K562 (cell line): ENCODE measurements around the gene AMOTL1. TPM values are rescaled to one million over a fixed set of nuclear protein-coding genes. Genes with fewer than 3 reads are reported as not detected.

ENCODE experiments used
- ATAC-seq: fragments of 200-7000 bp; cut with Tn5 transposase; 3 replicates; pipeline ENCODE4 v1.9.1; 2020; ENCODE audit warnings: moderate library complexity
- BruUV-seq: library from RNA; stranded (reverse); fragments of 400-500 nt; replicated peaks from 2 replicates; lab custom pipeline; 2021; lab: Mats Ljungman, UMichigan
- CTCF ChIA-PET: fragments of 300-600 bp; formaldehyde crosslinking; extraction: SDS; loops from one replicate; lab custom pipeline; 2021; ENCODE audit warnings: low intra/inter-chr PET ratio; lab: Yijun Ruan, JAX
- POLR2A ChIA-PET: fragments of 300-600, 350-650 bp; sonication (Branson Sonifier 250); formaldehyde crosslinking; extraction: SDS; loops from one replicate; lab custom pipeline; 2021; ENCODE audit warnings: antibody characterized with exemption, inconsistent platforms; lab: Yijun Ruan, JAX
- DNase-seq, 4 experiments: peaks; one replicate each; pipeline versions ENCODE4 v3.0.0 to v3.0.0-alpha.2; 2011 to 2018; ENCODE audit warnings: low spot score in 3 of 4, mixed read lengths in 3 of 4; ENCODE audit errors: extremely low read depth in 1 of 4
- FAIRE-seq: peaks from 2 replicates; lab custom pipeline; 2011; peaks lifted over from hg19 to GRCh38; lab: Jason Lieb, UNC
- H2AFZ ChIP-seq: 2 replicates; pipeline ENCODE4 v1.6.0; 2011; ENCODE audit warnings: low read depth, low read length, control low read depth, inconsistent platforms
- H3K27ac ChIP-seq: fragments of 200-600 bp; 3 replicates; pipeline ENCODE4 v1.8.0; 2011; ENCODE audit warnings: low read depth, mild to moderate bottlenecking, control low read depth, inconsistent platforms, low read length, moderate library complexity, mixed read lengths; ENCODE audit errors: extremely low read depth
- H3K27me3 ChIP-seq, 2 experiments: fragments of 300-600 bp in 1 of 2; 2 replicates in 1 of 2; 3 replicates in 1 of 2; pipeline versions ENCODE4 v1.6.0 to v1.8.0; 2011; ENCODE audit warnings: inconsistent platforms in 2 of 2, low read length in 2 of 2, mild to moderate bottlenecking in 1 of 2, mixed read lengths in 1 of 2, moderate library complexity in 1 of 2; ENCODE audit not compliant: control insufficient read depth in 2 of 2, insufficient read depth in 2 of 2
- H3K36me3 ChIP-seq: fragments of 300-600 bp; 3 replicates; pipeline ENCODE4 v1.8.0; 2011; ENCODE audit warnings: mild to moderate bottlenecking, low read length, inconsistent platforms; ENCODE audit not compliant: control insufficient read depth, insufficient read depth
- H3K4me1 ChIP-seq, 2 experiments: fragments of 200-600 bp in 1 of 2; replicated peaks in 1 of 2; 2 replicates in 1 of 2; 3 replicates in 1 of 2; pipeline versions ENCODE4 v1.5.1 to v1.8.0; 2011; ENCODE audit warnings: inconsistent platforms in 2 of 2, low read length in 2 of 2, mild to moderate bottlenecking in 1 of 2, mixed read lengths in 1 of 2, moderate library complexity in 1 of 2; ENCODE audit not compliant: control insufficient read depth in 2 of 2, insufficient read depth in 2 of 2
- H3K4me2 ChIP-seq: 2 replicates; pipeline ENCODE4 v1.6.1; 2011; ENCODE audit warnings: low read length, control low read depth, inconsistent platforms, mixed read lengths; ENCODE audit not compliant: insufficient read depth
- H3K4me3 ChIP-seq: fragments of 200-600 bp; sonication (generic), shearing (Covaris generic); 2 replicates; pipeline ENCODE4 v1.5.1; 2016; ENCODE audit warnings: control low read depth, inconsistent platforms
- H3K79me2 ChIP-seq: fragments of 200-600 bp; 3 replicates; pipeline ENCODE4 v1.8.0; 2011; ENCODE audit warnings: low read length, inconsistent platforms; ENCODE audit not compliant: control insufficient read depth, insufficient read depth
- H3K9ac ChIP-seq, 2 experiments: 2 replicates each; pipeline versions ENCODE4 v1.6.0 to v1.6.1; 2011; ENCODE audit warnings: low read depth in 2 of 2, low read length in 2 of 2, control low read depth in 1 of 2, inconsistent platforms in 1 of 2, mild to moderate bottlenecking in 1 of 2, mixed read lengths in 1 of 2; ENCODE audit not compliant: insufficient read depth in 1 of 2
- H3K9me1 ChIP-seq: one replicate; pipeline ENCODE4 v1.6.0; 2011; ENCODE audit warnings: inconsistent platforms, mild to moderate bottlenecking, low read length, moderate library complexity; ENCODE audit not compliant: control insufficient read depth, insufficient read depth
- H3K9me3 ChIP-seq: replicated peaks from 2 replicates; pipeline ENCODE4 v1.5.1; 2011; ENCODE audit warnings: low read depth, low read length, inconsistent platforms; ENCODE audit not compliant: control insufficient read depth, insufficient read depth
- H4K20me1 ChIP-seq: replicated peaks from 2 replicates; pipeline ENCODE4 v1.6.1; 2011; ENCODE audit warnings: low read length, inconsistent platforms, mixed read lengths; ENCODE audit not compliant: control insufficient read depth, insufficient read depth
- ATF7 ChIP-seq: fragments of 450-650 bp; IDR thresholded peaks from 2 replicates; pipeline ENCODE4 v1.7.1; 2014; ENCODE audit warnings: mild to moderate bottlenecking, moderate library complexity
- CBFA2T3 ChIP-seq: fragments of 450-650 bp; IDR thresholded peaks from 2 replicates; pipeline ENCODE4 v1.6.1; 2017
- MAFF ChIP-seq: IDR thresholded peaks from 2 replicates; pipeline ENCODE4 v1.6.1; 2012; ENCODE audit warnings: low read length, improper control_type of control experiment
- NFXL1 ChIP-seq: fragments of 450-650 bp; formaldehyde crosslinking; IDR thresholded peaks from 2 replicates; pipeline ENCODE4 v1.4.0; 2021; ENCODE audit warnings: mild to moderate bottlenecking
- OTX1 ChIP-seq: fragments of 450-650 bp; formaldehyde crosslinking; IDR thresholded peaks from 2 replicates; pipeline ENCODE4 v1.4.0; 2022; ENCODE audit warnings: mild to moderate bottlenecking
- RNF219 ChIP-seq: fragments of 250-450 bp; sonication (Bioruptor Pico); IDR thresholded peaks from 2 replicates; pipeline ENCODE4 v1.5.0; 2022; ENCODE audit warnings: mild to moderate bottlenecking
- SLC30A9 ChIP-seq: fragments of 250-450 bp; sonication (Bioruptor Pico); IDR thresholded peaks from 2 replicates; pipeline ENCODE4 v1.8.0; 2022; ENCODE audit warnings: mild to moderate bottlenecking, moderate library complexity
- SMARCA5 ChIP-seq: fragments of 450-650 bp; IDR thresholded peaks from 2 replicates; pipeline ENCODE4 v1.6.1; 2016
- TCF7L2 ChIP-seq: fragments of 150-350 bp; IDR thresholded peaks from 2 replicates; pipeline ENCODE4 v1.6.1; 2016; ENCODE audit warnings: low read depth, mild to moderate bottlenecking, low read length, moderate library complexity
- XRCC3 ChIP-seq: fragments of 450-650 bp; IDR thresholded peaks from 2 replicates; pipeline ENCODE4 v1.6.1; 2017; ENCODE audit warnings: mild to moderate bottlenecking, moderate library complexity
- ZNF324 ChIP-seq: fragments of 250-450 bp; sonication (Bioruptor Pico); IDR thresholded peaks from 2 replicates; pipeline ENCODE4 v1.4.0; 2020; ENCODE audit warnings: mild to moderate bottlenecking
- WGBS: fragments of 100-300 bp; shearing (Covaris generic); methylation state at CpG from one replicate; pipeline ENCODE4 v1.1.6; 2016; ENCODE audit warnings: low coverage, mixed read lengths; ENCODE audit not compliant: insufficient coverage; ENCODE audit errors: missing lambda C conversion rate; 5-methylcytosine and 5-hydroxymethylcytosine counted together
- in situ Hi-C: fragments of 300-500 bp; cut with MboI; formaldehyde crosslinking; loops from 4 replicates; pipeline ENCODE4 v1.15.0; 2018; ENCODE audit warnings: inconsistent platforms, mixed read lengths
- intact Hi-C: fragments of 100-400 bp; cut with micrococcal nuclease; formaldehyde crosslinking; loops from 2 replicates; pipeline ENCODE4 v1.14.2; 2022
- polyA plus RNA-seq, 8 experiments: library from polyadenylated mRNA; depleted of rRNA in 4 of 8; stranded (reverse) in 5 of 8; unstranded in 3 of 8; fragments of >200 nt; fragmentation: Nextera tagmentation in 2 of 8; fragmentation: Illumina TruSeq in 1 of 8; extraction: Ambion mirVana in 2 of 8; extraction: Trizol in 1 of 8; gene quantifications; 2 replicates each; pipeline versions ENCODE4 v1.2.1 to v1.2.3, GENCODE V29; 2011 to 2014; ENCODE audit warnings: inconsistent platforms in 1 of 8, missing spikeins in 1 of 8
- total RNA-seq, 7 experiments: library from RNA; depleted of rRNA in 6 of 7; stranded (reverse); fragments of >200 nt in 6 of 7; fragmentation: Illumina TruSeq in 2 of 7; extraction: Trizol in 2 of 7; gene quantifications; 2 replicates each; pipeline versions ENCODE4 v1.2.1 to v1.2.3, GENCODE V29; 2011 to 2021; ENCODE audit warnings: low replicate concordance in 1 of 7

Gene AMOTL1
- total and polyA plus RNA-seq, 9 of the 15 experiments (the other 6 are each of a cell fraction or from before 2014, with no cell fraction given), result 4.0 to 35.4 (median 14.0) TPM

GRCh38 chr11:94864506-94865045, 96.4 kb downstream of the AMOTL1 start:
- ATAC-seq, result no peak
- Histone ChIP-seq H3K4me3 (no peak overlapping the region), H3K79me2 (no peaks in the 10 kb centered on the region), H4K20me1 (no peaks in the 10 kb centered on the region), H3K9me3 (no peaks in the 10 kb centered on the region), H3K27ac (no peak overlapping the region), H2AFZ (no peak overlapping the region), H3K4me2 (no peak overlapping the region), H3K27me3 (peaks cover 0 to 9% of the 10 kb centered on the region in 2 experiments; a peak in 3 of 5 replicates), H3K4me1 (no peaks in the 10 kb centered on the region), H3K9me1 (no peaks in the 10 kb centered on the region), H3K9ac (0 out of 4 replicates have a peak overlapping the region, but pooled peaks of 1 of the 2 experiments have one; percentile 1), H3K36me3 (peaks cover 56% of the 10 kb centered on the region; the same call in 2 of the 3 replicates)
- DNase-seq, result no peak
- in situ Hi-C loops (no loop called here), intact Hi-C loops (no loop called here)
- TF ChIP-seq TCF7L2, result no peak
- no peak for TF ChIP-seq ATF7
- no peak for TF ChIP-seq OTX1 (CRISPR knock-in tag)
- TF ChIP-seq SLC30A9 (CRISPR knock-in tag), result no peak
- TF ChIP-seq RNF219 (CRISPR knock-in tag), result no peak
- TF ChIP-seq SMARCA5, result no peak
- no peak for TF ChIP-seq CBFA2T3
- TF ChIP-seq MAFF, result no peak
- no peak for TF ChIP-seq ZNF324 (CRISPR knock-in tag)
- TF ChIP-seq NFXL1, result no peak
- no peak for TF ChIP-seq XRCC3
- ChIA-PET CTCF (no interaction called here), POLR2A (interaction anchor here (1.1 kb wide), 1 partner anchor 9 kb away, joined by 3 read pairs; no protein-coding TSS in a partner anchor)
- no TSS peak for BruUV-seq
- FAIRE-seq, result no peak
- WGBS, result 45% methylated on average over 10 of the region's 11 CpGs
